HCT116 (cell line): ENCODE data around the gene BLOC1S3. TPM values are rescaled to one million over a fixed set of nuclear protein-coding genes. Genes with fewer than 3 reads are reported as not detected.

Source experiments
- ATAC-seq: fragments of 200-7000 bp; cut with Tn5 transposase; 2 replicates; pipeline ENCODE4 v1.9.1; 2020; ENCODE audit warnings: mild to moderate bottlenecking, moderate library complexity
- BruUV-seq: library from RNA; stranded (reverse); fragments of 400-500 nt; replicated peaks from 2 replicates; lab custom pipeline; 2021; lab: Mats Ljungman, UMichigan
- CTCF ChIA-PET: fragments of 300-600 bp; sonication (Branson Sonifier 250); formaldehyde crosslinking; loops from one replicate; lab custom pipeline; 2021; ENCODE audit warnings: antibody characterized with exemption; lab: Charles Lee
- POLR2A ChIA-PET: fragments of 300-600, 350-600 bp; sonication (Branson Sonifier 250); formaldehyde crosslinking; loops from one replicate; lab custom pipeline; 2021; ENCODE audit warnings: antibody characterized with exemption; lab: Charles Lee
- RAD21 ChIA-PET, 2 experiments: fragments of 300-600 bp; sonication (Branson Sonifier 250); formaldehyde crosslinking; loops; one replicate each; lab custom pipeline; 2023; ENCODE audit warnings: low total read pairs in 2 of 2; ENCODE audit not compliant: uncharacterized antibody in 2 of 2, unreplicated experiment in 2 of 2, low non-redundant PET in 1 of 2; lab: Charles Lee
- DNase-seq: peaks from one replicate; pipeline ENCODE4 v3.0.0-alpha.2; 2010; ENCODE audit warnings: low read depth, low spot score
- H2AFZ ChIP-seq: fragments of 200-600 bp; shearing (Covaris generic), sonication (generic); 2 replicates; pipeline ENCODE4 v1.6.1; 2017; ENCODE audit warnings: low read depth, mixed run types, mixed read lengths, antibody characterized with exemption, low read length; ENCODE audit not compliant: poor library complexity, severe bottlenecking
- H3K27ac ChIP-seq: 2 replicates; pipeline ENCODE4 v1.5.1; 2012; ENCODE audit warnings: low read depth, low read length
- H3K27me3 ChIP-seq: fragments of 200-600 bp; sonication (generic); 2 replicates; pipeline ENCODE4 v1.6.1; 2016; ENCODE audit warnings: mixed run types, low read length, mixed read lengths; ENCODE audit not compliant: insufficient read depth
- H3K36me3 ChIP-seq, 2 experiments: fragments of 200-500 bp in 1 of 2; fragments of 200-600 bp in 1 of 2; sonication (Bioruptor generic) in 1 of 2; sonication (generic) in 1 of 2; 2 replicates each; pipeline versions ENCODE4 v1.5.1 to v1.6.1; 2014 to 2016; ENCODE audit warnings: low read length in 2 of 2, inconsistent platforms in 1 of 2, mixed read lengths in 1 of 2, mixed run types in 1 of 2; ENCODE audit not compliant: insufficient read depth in 2 of 2, control insufficient read depth in 1 of 2
- H3K4me1 ChIP-seq, 2 experiments: fragments of 200-600 bp in 1 of 2; sonication (generic) in 1 of 2; 2 replicates each; pipeline versions ENCODE4 v1.5.1 to v1.6.1; 2012 to 2017; ENCODE audit warnings: low read length in 2 of 2, inconsistent platforms in 1 of 2, mild to moderate bottlenecking in 1 of 2, mixed read lengths in 1 of 2, mixed run types in 1 of 2, moderate library complexity in 1 of 2; ENCODE audit not compliant: insufficient read depth in 2 of 2, control insufficient read depth in 1 of 2
- H3K4me2 ChIP-seq: fragments of 200-600 bp; sonication (generic); 2 replicates; pipeline ENCODE4 v1.6.1; 2017; ENCODE audit warnings: mixed run types, low read length, mixed read lengths
- H3K4me3 ChIP-seq, 2 experiments: fragments of 200-600 bp in 1 of 2; sonication (generic) in 1 of 2; replicated peaks in 1 of 2; 2 replicates each; pipeline ENCODE4 v1.5.1; 2011 to 2016; ENCODE audit warnings: low read length in 2 of 2, control low read depth in 1 of 2, low read depth in 1 of 2, mild to moderate bottlenecking in 1 of 2, mixed read lengths in 1 of 2, mixed run types in 1 of 2
- H3K79me2 ChIP-seq: fragments of 200-600 bp; sonication (generic); 2 replicates; pipeline ENCODE4 v1.6.1; 2017; ENCODE audit warnings: mild to moderate bottlenecking, mixed run types, low read length, moderate library complexity, mixed read lengths; ENCODE audit not compliant: insufficient read depth
- H3K9ac ChIP-seq: fragments of 200-600 bp; sonication (generic); 2 replicates; pipeline ENCODE4 v1.6.1; 2016; ENCODE audit warnings: low read length, mixed read lengths
- H3K9me2 ChIP-seq: fragments of 200-600 bp; sonication (generic), shearing (Covaris generic); 2 replicates; pipeline ENCODE4 v1.6.1; 2017; ENCODE audit warnings: mixed run types, mild to moderate bottlenecking, moderate library complexity; ENCODE audit not compliant: insufficient read depth
- H3K9me3 ChIP-seq, 2 experiments: fragments of 200-500 bp in 1 of 2; fragments of 200-600 bp in 1 of 2; sonication (Bioruptor generic) in 1 of 2; sonication (generic) in 1 of 2; 2 replicates each; pipeline ENCODE4 v1.6.1; 2014 to 2017; ENCODE audit warnings: low read length in 2 of 2, mixed read lengths in 2 of 2, inconsistent platforms in 1 of 2, low read depth in 1 of 2, mild to moderate bottlenecking in 1 of 2, mixed run types in 1 of 2, moderate library complexity in 1 of 2; ENCODE audit not compliant: control insufficient read depth in 1 of 2, insufficient read depth in 1 of 2
- H4K20me1 ChIP-seq: fragments of 200-600 bp; sonication (generic), shearing (Covaris generic); 2 replicates; pipeline ENCODE4 v1.6.1; 2017; ENCODE audit warnings: mixed run types, mild to moderate bottlenecking, moderate library complexity; ENCODE audit not compliant: insufficient read depth
- CEBPB ChIP-seq: IDR thresholded peaks from 2 replicates; pipeline ENCODE4 v1.6.1; 2012; ENCODE audit warnings: low read depth
- ELF1 ChIP-seq: IDR thresholded peaks from 2 replicates; pipeline ENCODE4 v1.6.1; 2012; ENCODE audit warnings: low read depth, borderline replicate concordance
- EZH2 ChIP-seq: fragments of 200-600 bp; sonication (generic); IDR thresholded peaks from 2 replicates; pipeline ENCODE4 v1.6.1; 2017; ENCODE audit warnings: antibody characterized with exemption, mixed run types
- FOSL1 ChIP-seq: IDR thresholded peaks from 2 replicates; pipeline ENCODE4 v1.6.1; 2012; ENCODE audit warnings: low read depth
- POLR2AphosphoS5 ChIP-seq: IDR thresholded peaks from 2 replicates; pipeline ENCODE4 v1.6.1; 2011; ENCODE audit warnings: mild to moderate bottlenecking, low read depth, low read length, moderate library complexity
- RAD21 ChIP-seq: IDR thresholded peaks from 2 replicates; pipeline ENCODE4 v1.6.1; 2012; ENCODE audit warnings: low read depth, mild to moderate bottlenecking
- REST ChIP-seq: IDR thresholded peaks from 2 replicates; pipeline ENCODE4 v1.6.1; 2012; ENCODE audit warnings: low read depth
- ZBTB33 ChIP-seq: IDR thresholded peaks from 2 replicates; pipeline ENCODE4 v1.6.1; 2011; ENCODE audit warnings: mild to moderate bottlenecking, low read length, moderate library complexity; ENCODE audit not compliant: insufficient replicate concordance; ENCODE audit errors: extremely low read depth
- ZFX ChIP-seq: fragments of 450-650 bp; IDR thresholded peaks from 2 replicates; pipeline ENCODE4 v1.6.1; 2017
- intact Hi-C: fragments of 100-400 bp; cut with micrococcal nuclease; formaldehyde crosslinking; loops from 2 replicates; pipeline ENCODE4 v1.10.0; 2022
- total RNA-seq: library from RNA; stranded (reverse); gene quantifications from one replicate; pipeline ENCODE4 v1.2.1, GENCODE V29; 2021; ENCODE audit not compliant: unreplicated experiment

The BLOC1S3 gene
- total RNA-seq, 1 experiment from 2014 or later, result 12.2 TPM

- POLR2A ChIA-PET, result interaction anchor here (1.6 kb wide), 1 partner anchor 12 kb away, joined by 5 read pairs; the partner anchor contains the start of genes BLOC1S3 and TRAPPC6A
These were observed 11.8 kb upstream of the BLOC1S3 start for GRCh38 chr19:45166723-45167252.

GRCh38 chr19:45168767-45169351 is 9.7 kb upstream of the BLOC1S3 start:
- Histone ChIP-seq H3K79me2 (no peaks in the 10 kb centered on the region), H3K9me2 (no peaks in the 10 kb centered on the region), H4K20me1 (no peaks in the 10 kb centered on the region), H3K9ac (no peak overlapping the region), H3K9me3 (no peaks in the 10 kb centered on the region), H2AFZ (no peak overlapping the region), H3K4me1 (peaks cover 13 to 28% of the 10 kb centered on the region in 2 experiments), H3K4me3 (no peak overlapping the region), H3K27me3 (no peaks in the 10 kb centered on the region), H3K4me2 (peak overlapping the region; percentile 19; the same call in 1 of the 2 replicates), H3K36me3 (no peaks in the 10 kb centered on the region), H3K27ac (no peak overlapping the region)
- TF ChIP-seq POLR2AphosphoS5 (no peak), ZFX (no peak), RAD21 (no peak), ZBTB33 (no peak), REST (no peak), CEBPB (no peak), EZH2 (no peak)
- RAD21 ChIA-PET, result interaction anchor here in 1 of 2 experiments (0.9 kb wide), 1 partner anchor 15 kb away, joined by 3 read pairs; no protein-coding TSS in a partner anchor
- no peak for ATAC-seq
- intact Hi-C loops, result no loop called here
- no peak for DNase-seq
- no TSS peak for BruUV-seq
- CTCF ChIA-PET, result no interaction called here
- POLR2A ChIA-PET, result no interaction called here

More at GRCh38 chr19:45166723-45167252, 11.8 kb upstream of the BLOC1S3 start:
- H3K79me2 ChIP-seq, result no peaks in the 10 kb centered on the region
- ATAC-seq (no peak), DNase-seq (no peak)
- CTCF ChIA-PET, result no interaction called here
- no peak for TF ChIP-seq FOSL1
- no peak for TF ChIP-seq ELF1
- no peaks in the 10 kb centered on the region for H3K36me3 ChIP-seq
- H3K4me3 ChIP-seq, result no peak overlapping the region
- no peak overlapping the region for H2AFZ ChIP-seq
- intact Hi-C loops, result no loop called here
- no peaks in the 10 kb centered on the region for H4K20me1 ChIP-seq
- no peaks in the 10 kb centered on the region for H3K9me3 ChIP-seq
- RAD21 ChIA-PET, result no interaction called here
- no peaks in the 10 kb centered on the region for H3K27me3 ChIP-seq
- no peak overlapping the region for H3K9ac ChIP-seq
- peaks cover 16 to 37% of the 10 kb centered on the region in 2 experiments for H3K4me1 ChIP-seq
- no TSS peak for BruUV-seq
- H3K27ac ChIP-seq, result no peak overlapping the region
- H3K4me2 ChIP-seq, result no peak overlapping the region
- no peaks in the 10 kb centered on the region for H3K9me2 ChIP-seq
